HEK293 (cell line): ENCODE data around the gene HPX.

ENCODE experiments used
- ZBTB8A ChIP-seq: fragments of 450-650 bp; formaldehyde crosslinking; IDR thresholded peaks from 2 replicates; pipeline ENCODE4 v1.5.1; 2016; ENCODE audit warnings: missing biosample characterization, missing genetic modification characterization
- ZNF416 ChIP-seq: fragments of 450-650 bp; formaldehyde crosslinking; IDR thresholded peaks from 2 replicates; pipeline ENCODE4 v1.5.1; 2016; ENCODE audit warnings: missing biosample characterization, missing genetic modification characterization
- ZNF518A ChIP-seq: fragments of 450-650 bp; formaldehyde crosslinking; conservative IDR thresholded peaks from 2 replicates; pipeline ENCODE4 v1.5.1; 2016; ENCODE audit warnings: low read depth, missing biosample characterization, missing genetic modification characterization
- ZNF529 ChIP-seq: fragments of 450-650 bp; formaldehyde crosslinking; IDR thresholded peaks from 2 replicates; pipeline ENCODE4 v1.5.1; 2017; ENCODE audit warnings: missing genetic modification characterization, missing biosample characterization; ENCODE audit not compliant: insufficient replicate concordance
- ZSCAN30 ChIP-seq: fragments of 450-650 bp; IDR thresholded peaks from 2 replicates; pipeline ENCODE4 v1.5.1; 2018; ENCODE audit warnings: missing biosample characterization, mild to moderate bottlenecking, missing genetic modification characterization, moderate library complexity
- TF ChIP-seq, protein P1 (sequence below): fragments of 450-650 bp; formaldehyde crosslinking; IDR thresholded peaks from 2 replicates; pipeline ENCODE4 v1.5.1; 2016; ENCODE audit warnings: missing biosample characterization, missing genetic modification characterization

DNA sequence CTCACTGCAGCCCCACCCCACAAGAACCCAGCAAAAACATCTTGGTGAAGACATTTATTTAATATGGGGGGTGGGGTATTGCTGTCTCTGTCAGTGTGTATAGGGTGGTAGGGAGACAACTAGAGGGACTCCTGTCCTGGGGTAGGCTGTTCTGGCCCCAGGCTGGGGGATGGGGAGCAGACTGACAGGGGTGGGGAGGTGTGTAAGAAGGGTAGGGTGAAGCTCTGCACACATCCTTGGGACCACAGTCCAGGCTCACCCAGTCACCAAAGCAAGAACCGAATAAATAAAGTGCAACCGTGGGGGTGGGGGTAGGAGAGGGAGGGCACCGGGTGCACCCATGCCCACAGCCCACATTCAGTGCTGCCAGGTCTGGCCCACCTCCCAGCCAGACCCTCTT is 7.8 kb upstream of the HPX start:
- TF ChIP-seq ZNF416 (no peak), ZSCAN30 (tag by site-specific recombination) (no peak), ZNF518A (tag by site-specific recombination) (no peak), ZNF529 (tag by site-specific recombination) (no peak), ZBTB8A (no peak)
- TF ChIP-seq, protein P1, sequence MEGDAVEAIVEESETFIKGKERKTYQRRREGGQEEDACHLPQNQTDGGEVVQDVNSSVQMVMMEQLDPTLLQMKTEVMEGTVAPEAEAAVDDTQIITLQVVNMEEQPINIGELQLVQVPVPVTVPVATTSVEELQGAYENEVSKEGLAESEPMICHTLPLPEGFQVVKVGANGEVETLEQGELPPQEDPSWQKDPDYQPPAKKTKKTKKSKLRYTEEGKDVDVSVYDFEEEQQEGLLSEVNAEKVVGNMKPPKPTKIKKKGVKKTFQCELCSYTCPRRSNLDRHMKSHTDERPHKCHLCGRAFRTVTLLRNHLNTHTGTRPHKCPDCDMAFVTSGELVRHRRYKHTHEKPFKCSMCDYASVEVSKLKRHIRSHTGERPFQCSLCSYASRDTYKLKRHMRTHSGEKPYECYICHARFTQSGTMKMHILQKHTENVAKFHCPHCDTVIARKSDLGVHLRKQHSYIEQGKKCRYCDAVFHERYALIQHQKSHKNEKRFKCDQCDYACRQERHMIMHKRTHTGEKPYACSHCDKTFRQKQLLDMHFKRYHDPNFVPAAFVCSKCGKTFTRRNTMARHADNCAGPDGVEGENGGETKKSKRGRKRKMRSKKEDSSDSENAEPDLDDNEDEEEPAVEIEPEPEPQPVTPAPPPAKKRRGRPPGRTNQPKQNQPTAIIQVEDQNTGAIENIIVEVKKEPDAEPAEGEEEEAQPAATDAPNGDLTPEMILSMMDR (tag by site-specific recombination) = no peak
